HepG2 (cell line): ENCODE measurements around the gene GSPT1. TPM values are rescaled to one million over a fixed set of nuclear protein-coding genes. Genes with fewer than 3 reads are reported as not detected.
A peak's percentile ranks its signal among the peaks of the same experiment; 100 is the strongest.

Experiments used
- AGO1 ChIP-seq: fragments of 200-400 bp; formaldehyde crosslinking; IDR thresholded peaks from 2 replicates; pipeline ENCODE4 v1.6.1; 2017; ENCODE audit warnings: mild to moderate bottlenecking, low read depth, low read length, moderate library complexity; ENCODE audit not compliant: poor library complexity, severe bottlenecking
- ATF4 ChIP-seq, 2 experiments: fragments of 450-650 bp in 1 of 2; sonication (generic) in 1 of 2; formaldehyde crosslinking; IDR thresholded peaks; 2 replicates each; pipeline versions ENCODE4 v1.5.0 to v1.8.0; 2020 to 2022; ENCODE audit warnings: mild to moderate bottlenecking in 1 of 2, missing genetic modification reagents in 1 of 2
- BRD4 ChIP-seq: sonication (generic); formaldehyde crosslinking; IDR thresholded peaks from 2 replicates; pipeline ENCODE4 v1.4.0; 2020; ENCODE audit warnings: missing genetic modification reagents
- DR1 ChIP-seq: sonication (generic); formaldehyde crosslinking; IDR thresholded peaks from 2 replicates; pipeline ENCODE4 v1.8.0; 2021; ENCODE audit warnings: mild to moderate bottlenecking, missing genetic modification reagents, inconsistent platforms
- FOXO4 ChIP-seq: sonication (generic); formaldehyde crosslinking; conservative IDR thresholded peaks from 2 replicates; pipeline ENCODE4 v1.8.1; 2023; ENCODE audit warnings: missing genetic modification reagents
- KAT7 ChIP-seq: IDR thresholded peaks from 2 replicates; pipeline ENCODE4 v1.6.1; 2018; ENCODE audit warnings: borderline replicate concordance, missing compliant biosample characterization
- MATR3 ChIP-seq: sonication (generic); formaldehyde crosslinking; IDR thresholded peaks from 2 replicates; pipeline ENCODE4 v1.4.0; 2020; ENCODE audit warnings: missing genetic modification reagents
- MBNL3 ChIP-seq: fragments of 250-450 bp; sonication (Bioruptor Pico); conservative IDR thresholded peaks from 2 replicates; pipeline ENCODE4 v1.8.0; 2022; ENCODE audit warnings: mild to moderate bottlenecking, inconsistent platforms
- MXI1 ChIP-seq: IDR thresholded peaks from 3 replicates; pipeline ENCODE4 v1.6.1; 2012; ENCODE audit warnings: low read depth, low read length, inconsistent platforms, borderline replicate concordance
- NFE2L2 ChIP-seq: fragments of 150-350 bp; IDR thresholded peaks from 2 replicates; pipeline ENCODE4 v1.6.1; 2014; ENCODE audit warnings: low read length
- NR2F2 ChIP-seq: IDR thresholded peaks from 2 replicates; pipeline ENCODE4 v1.6.1; 2012; ENCODE audit warnings: low read depth, inconsistent platforms, borderline replicate concordance
- SOX13 ChIP-seq, 3 experiments: fragments of 450-650 bp in 1 of 3; sonication (generic) in 1 of 3; formaldehyde crosslinking in 1 of 3; IDR thresholded peaks in 2 of 3; conservative IDR thresholded peaks in 1 of 3; 2 replicates each; pipeline versions ENCODE4 v1.5.0 to v1.6.1; 2016 to 2020; ENCODE audit warnings: antibody characterized with exemption in 1 of 3, mild to moderate bottlenecking in 1 of 3, missing compliant biosample characterization in 1 of 3, missing genetic modification reagents in 1 of 3, moderate library complexity in 1 of 3
- SRF ChIP-seq: IDR thresholded peaks from 2 replicates; pipeline ENCODE4 v1.6.1; 2011; ENCODE audit warnings: mild to moderate bottlenecking, low read depth, low read length, moderate library complexity
- TCF7 ChIP-seq: sonication (generic); IDR thresholded peaks from 2 replicates; pipeline ENCODE4 v1.6.1; 2016; ENCODE audit warnings: antibody characterized with exemption, low read depth
- UBTF ChIP-seq: sonication (generic); formaldehyde crosslinking; IDR thresholded peaks from 2 replicates; pipeline ENCODE4 v1.4.0; 2020; ENCODE audit warnings: mild to moderate bottlenecking, missing genetic modification reagents
- ZBTB42 ChIP-seq: sonication (generic); formaldehyde crosslinking; IDR thresholded peaks from 2 replicates; pipeline ENCODE4 v1.5.0; 2020; ENCODE audit warnings: mild to moderate bottlenecking, missing genetic modification reagents
- ZGPAT ChIP-seq: IDR thresholded peaks from 2 replicates; pipeline ENCODE4 v1.6.1; 2016; ENCODE audit warnings: mild to moderate bottlenecking
- ZNF10 ChIP-seq: sonication (generic); formaldehyde crosslinking; IDR thresholded peaks from 2 replicates; pipeline ENCODE4 v1.4.0; 2020; ENCODE audit warnings: mild to moderate bottlenecking, low read depth, missing genetic modification reagents, borderline replicate concordance
- ZNF205 ChIP-seq: IDR thresholded peaks from 2 replicates; pipeline ENCODE4 v1.6.1; 2018; ENCODE audit warnings: missing biosample characterization, missing genetic modification reagents
- ZNF331 ChIP-seq: sonication (generic); formaldehyde crosslinking; IDR thresholded peaks from 2 replicates; pipeline ENCODE4 v1.4.0; 2020; ENCODE audit warnings: missing genetic modification reagents
- ZNF367 ChIP-seq: sonication (generic); formaldehyde crosslinking; IDR thresholded peaks from 2 replicates; pipeline ENCODE4 v1.4.0; 2020; ENCODE audit warnings: missing genetic modification reagents, borderline replicate concordance
- ZNF414 ChIP-seq: sonication (generic); formaldehyde crosslinking; IDR thresholded peaks from 2 replicates; pipeline ENCODE4 v1.5.0; 2020; ENCODE audit warnings: missing genetic modification reagents
- ZNF768 ChIP-seq: sonication (generic); formaldehyde crosslinking; IDR thresholded peaks from 2 replicates; pipeline ENCODE4 v1.4.0; 2020; ENCODE audit warnings: missing genetic modification reagents
- polyA plus RNA-seq, 8 experiments: library from polyadenylated mRNA; depleted of rRNA in 3 of 8; stranded (reverse) in 7 of 8; unstranded in 1 of 8; fragments of >200 nt; fragmentation: Illumina TruSeq in 4 of 8; extraction: Trizol in 4 of 8; gene quantifications; 2 replicates each; pipeline versions ENCODE4 v1.2.1 to v1.2.3, GENCODE V29; 2011 to 2016; ENCODE audit warnings: low read depth in 4 of 8, missing spikeins in 1 of 8, mixed read lengths in 1 of 8; ENCODE audit not compliant: insufficient read depth in 1 of 8
- total RNA-seq, 5 experiments: library from RNA; depleted of rRNA; stranded (reverse); fragments of >200 nt; fragmentation: Illumina TruSeq; extraction: Trizol; gene quantifications; 2 replicates each; pipeline ENCODE4 v1.2.3, GENCODE V29; 2016; ENCODE audit warnings: low read depth in 1 of 5

GSPT1 gene
- total and polyA plus RNA-seq, 2 of the 13 experiments (the other 11 are each of a cell fraction or from before 2014, with no cell fraction given) = 120 to 316 TPM

- TF ChIP-seq NFE2L2 (no peak), ZBTB42 (no peak), TCF7 (peak; percentile 64), SOX13 (IDR thresholded peaks at IDR 0.05) (peak; percentile 47; the same call in 1 of the 2 replicates), SOX13 (CRISPR knock-in tag; conservative IDR thresholded peaks at IDR 0.05 in 1 of 2, IDR thresholded peaks at IDR 0.05 in 1 of 2) (peak in 1 of 2 experiments; percentile 76; a peak in 2 of 4 replicates), MBNL3 (CRISPR knock-in tag) (no peak), SRF (no peak), NR2F2 (peak; percentile 20; the same call in 1 of the 2 replicates), DR1 (CRISPR knock-in tag) (no peak; the same call in 1 of the 2 replicates), MXI1 (no peak), MATR3 (CRISPR knock-in tag) (no peak), ZNF768 (no peak), AGO1 (no peak), ZNF331 (CRISPR knock-in tag) (peak; percentile 91), BRD4 (CRISPR knock-in tag) (no peak), FOXO4 (CRISPR knock-in tag) (no peak), ZNF205 (peak; percentile 77), ATF4 (CRISPR knock-in tag; IDR thresholded peaks at IDR 0.05) (peak in 1 of 2 experiments; percentile 43; a peak in 1 of 4 replicates), ZGPAT (CRISPR knock-in tag) (peak; percentile 79), ZNF414 (CRISPR knock-in tag) (no peak), ZNF367 (CRISPR knock-in tag) (no peak), ZNF10 (CRISPR knock-in tag) (no peak), KAT7 (CRISPR knock-in tag) (no peak), UBTF (CRISPR knock-in tag) (no peak)
Observed at GRCh38 chr16:11869353-11870228, 46.2 kb downstream of the GSPT1 start (continued).
